ENCODE measurements around the gene ZC3H18. TPM values are rescaled to one million over a fixed set of nuclear protein-coding genes. Genes with fewer than 3 reads are reported as not detected.

The ZC3H18 gene
- total RNA-seq, 1 experiment from 2014 or later: 57.8 TPM

DNA sequence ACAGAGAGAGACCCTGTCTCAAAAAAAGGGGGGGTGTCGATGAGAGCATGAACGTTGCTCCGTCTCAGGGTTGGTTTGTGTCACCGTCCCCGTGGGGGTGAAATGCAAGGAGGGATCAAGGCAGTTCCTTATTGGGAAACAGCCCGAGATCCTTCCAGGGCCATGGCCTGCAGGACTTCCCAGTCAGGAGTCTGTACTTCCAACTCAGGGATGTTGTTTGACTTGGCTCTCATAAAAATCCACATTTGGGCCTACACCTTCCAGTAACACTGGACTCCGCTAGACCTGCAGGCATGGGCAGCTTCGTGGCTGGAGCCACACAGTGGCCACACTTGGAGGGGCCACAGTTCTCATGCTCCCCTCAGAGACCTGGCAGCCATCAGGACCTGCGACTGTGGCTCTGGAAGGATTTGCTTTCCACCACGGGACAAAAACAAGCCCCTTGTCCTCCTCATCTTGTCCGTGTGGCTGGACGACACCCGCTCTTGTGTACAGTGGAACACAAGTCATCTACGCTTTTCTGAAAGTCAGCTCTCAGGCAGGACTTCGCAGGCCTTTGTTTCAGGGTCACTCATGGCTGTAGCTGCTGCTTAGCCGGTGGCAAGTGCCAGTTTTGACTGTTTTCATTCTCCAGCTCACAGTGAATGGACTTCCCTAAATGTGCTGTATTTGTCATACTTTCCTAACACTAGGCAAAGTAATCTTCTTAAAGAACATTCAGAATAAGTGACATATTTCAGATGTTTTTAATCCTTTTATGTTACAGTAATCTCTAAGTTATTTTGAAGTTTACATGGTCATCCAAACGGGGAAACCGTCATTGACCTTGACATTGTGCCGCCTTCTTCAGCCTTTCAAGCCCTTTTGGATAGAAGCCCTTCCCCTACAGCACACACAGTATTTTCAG lies 44.0 kb downstream of the ZC3H18 start:
- H3K9me2 ChIP-seq (ENCODE audit: insufficient read depth): no peaks in the 10 kb centered on the region
- H3K79me2 ChIP-seq (ENCODE audit: insufficient read depth, low read length): peaks cover 85% of the 10 kb centered on the region
- POLR2A ChIA-PET: no interaction called here
- H3K27me3 ChIP-seq (ENCODE audit: insufficient read depth, low read length): no peaks in the 10 kb centered on the region
- peaks cover 20 to 45% of the 10 kb centered on the region in 2 experiments; a peak in 3 of 4 replicates for H3K36me3 ChIP-seq (ENCODE audit: control insufficient read depth in 1 of 2, insufficient read depth in 2 of 2, low read length in 2 of 2)
- peaks cover 9% of the 10 kb centered on the region; the same call in 1 of the 2 replicates for H4K20me1 ChIP-seq (ENCODE audit: insufficient read depth)
- ATAC-seq: no peak
- RAD21 ChIA-PET (ENCODE audit: low non-redundant PET in 1 of 2, low total read pairs in 2 of 2, uncharacterized antibody in 2 of 2, unreplicated experiment in 2 of 2): no interaction called here
- no TSS peak for BruUV-seq (replicated peaks)
- TF ChIP-seq POLR2A (IDR thresholded peaks at IDR 0.05; ENCODE audit: borderline replicate concordance, extremely low read depth, insufficient read depth, insufficient read length) (no peak), SRF (IDR thresholded peaks at IDR 0.05; ENCODE audit: low read depth) (no peak), ELF1 (IDR thresholded peaks at IDR 0.05; ENCODE audit: borderline replicate concordance, low read depth) (no peak), SIN3A (IDR thresholded peaks at IDR 0.05; ENCODE audit: low read depth) (no peak)
- TF ChIP-seq, protein P1, sequence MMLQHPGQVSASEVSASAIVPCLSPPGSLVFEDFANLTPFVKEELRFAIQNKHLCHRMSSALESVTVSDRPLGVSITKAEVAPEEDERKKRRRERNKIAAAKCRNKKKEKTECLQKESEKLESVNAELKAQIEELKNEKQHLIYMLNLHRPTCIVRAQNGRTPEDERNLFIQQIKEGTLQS (IDR thresholded peaks at IDR 0.05): no peak
- CTCF ChIA-PET: no interaction called here
- H3K4me3 ChIP-seq (replicated peaks in 1 of 2; ENCODE audit: low read depth in 1 of 2, low read length in 2 of 2): no peak overlapping the region
- no peak overlapping the region for H3K27ac ChIP-seq (ENCODE audit: low read depth, low read length)
- intact Hi-C loops (cut with micrococcal nuclease): no loop called here
- H3K9me3 ChIP-seq (ENCODE audit: control insufficient read depth in 1 of 2, insufficient read depth in 1 of 2, low read depth in 1 of 2, low read length in 2 of 2): no peaks in the 10 kb centered on the region
- H3K4me2 ChIP-seq (ENCODE audit: low read length): no peak overlapping the region
- no peak for DNase-seq (ENCODE audit: low read depth, low spot score)
- no peak overlapping the region for H3K9ac ChIP-seq (ENCODE audit: low read length)
- no peaks in the 10 kb centered on the region for H3K4me1 ChIP-seq (ENCODE audit: control insufficient read depth in 1 of 2, insufficient read depth in 2 of 2, low read length in 2 of 2)
- no peak overlapping the region for H2AFZ ChIP-seq (ENCODE audit: low read depth, low read length, poor library complexity, severe bottlenecking)

DNA sequence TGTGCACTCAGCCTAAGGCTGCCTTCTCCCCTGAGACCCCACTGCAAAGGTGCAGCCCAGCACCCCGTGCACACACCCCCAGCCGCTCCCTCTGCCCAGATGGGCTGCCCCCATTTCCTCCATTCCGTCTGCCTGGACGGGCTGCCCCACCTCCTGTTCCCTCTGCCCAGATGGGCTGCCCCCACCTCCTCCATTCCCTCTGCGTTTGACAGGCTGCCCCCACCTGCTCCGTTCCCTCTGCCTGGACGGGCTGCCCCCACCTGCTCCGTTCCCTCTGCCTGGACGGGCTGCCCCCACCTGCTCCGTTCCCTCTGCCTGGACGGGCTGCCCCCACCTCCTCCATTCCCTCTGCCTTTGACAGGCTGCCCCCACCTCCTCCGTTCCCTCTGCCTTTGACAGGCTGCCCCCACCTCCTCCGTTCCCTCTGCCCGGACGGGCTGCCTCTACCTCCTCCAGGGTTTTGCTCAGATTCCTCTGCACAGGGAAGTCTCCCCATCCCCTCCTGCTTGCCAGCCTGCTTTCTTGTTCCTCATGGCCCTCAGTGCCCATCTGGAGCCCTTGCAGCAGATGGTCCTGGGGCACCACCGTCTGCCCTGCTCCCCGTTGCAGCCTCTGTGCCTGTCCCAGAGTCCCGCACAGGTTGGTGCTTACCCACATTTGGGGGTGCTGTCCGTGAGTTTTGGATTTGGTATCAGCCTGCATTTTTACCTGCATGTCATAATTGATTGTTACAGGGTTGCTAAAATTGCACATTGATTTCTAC lies 44.8 kb downstream of the ZC3H18 start:
- CTCF ChIA-PET: no interaction called here
- ATAC-seq: no peak
- Histone ChIP-seq H3K36me3 (ENCODE audit: control insufficient read depth in 1 of 2, insufficient read depth in 2 of 2, low read length in 2 of 2) (peaks cover 24 to 52% of the 10 kb centered on the region in 2 experiments; a peak in 3 of 4 replicates), H3K79me2 (ENCODE audit: insufficient read depth, low read length) (peaks cover 90% of the 10 kb centered on the region), H3K4me3 (replicated peaks in 1 of 2; ENCODE audit: low read depth in 1 of 2, low read length in 2 of 2) (no peak overlapping the region), H2AFZ (ENCODE audit: low read depth, low read length, poor library complexity, severe bottlenecking) (no peak overlapping the region), H3K9ac (ENCODE audit: low read length) (no peak overlapping the region), H3K9me3 (ENCODE audit: control insufficient read depth in 1 of 2, insufficient read depth in 1 of 2, low read depth in 1 of 2, low read length in 2 of 2) (no peaks in the 10 kb centered on the region), H3K9me2 (ENCODE audit: insufficient read depth) (no peaks in the 10 kb centered on the region), H4K20me1 (ENCODE audit: insufficient read depth) (peaks cover 9% of the 10 kb centered on the region; the same call in 1 of the 2 replicates), H3K27ac (ENCODE audit: low read depth, low read length) (no peak overlapping the region), H3K4me1 (ENCODE audit: control insufficient read depth in 1 of 2, insufficient read depth in 2 of 2, low read length in 2 of 2) (no peaks in the 10 kb centered on the region), H3K4me2 (ENCODE audit: low read length) (no peak overlapping the region), H3K27me3 (ENCODE audit: insufficient read depth, low read length) (no peaks in the 10 kb centered on the region)
- RAD21 ChIA-PET (ENCODE audit: low non-redundant PET in 1 of 2, low total read pairs in 2 of 2, uncharacterized antibody in 2 of 2, unreplicated experiment in 2 of 2): no interaction called here
- POLR2A ChIA-PET: no interaction called here
- intact Hi-C loops (cut with micrococcal nuclease): no loop called here
- no TSS peak for BruUV-seq (replicated peaks)
- TF ChIP-seq POLR2AphosphoS5 (IDR thresholded peaks at IDR 0.05; ENCODE audit: low read depth, low read length) (no peak), SRF (IDR thresholded peaks at IDR 0.05; ENCODE audit: low read depth) (no peak)
- no peak for DNase-seq (ENCODE audit: low read depth, low spot score)
